ENCODE measurements around the gene CC2D2A. TPM values are rescaled to one million over a fixed set of nuclear protein-coding genes. Genes with fewer than 3 reads are reported as not detected.

CC2D2A gene
- total RNA-seq, 1 donor from 2014 or later: 33.1 TPM

- Histone ChIP-seq H3K9me3 (no peaks in the 10 kb centered on the region), H3K36me3 (no peaks in the 10 kb centered on the region), H3K27ac (peak overlapping the region; percentile 46), H3K27me3 (no peaks in the 10 kb centered on the region), H3K4me1 (peaks cover 41% of the 10 kb centered on the region), H3K4me3 (no peak overlapping the region)
- no peak for TF ChIP-seq POLR2A (IDR thresholded peaks at IDR 0.05)
- intact Hi-C loops (cut with DNase I): no loop called here
- DNase-seq (ENCODE audit: extremely low spot score in 2 of 2): no peak
Observed at GRCh38 chr4:15436513-15436912, 33.2 kb upstream of the CC2D2A start.

- H3K27me3 ChIP-seq: no peaks in the 10 kb centered on the region
- H3K27ac ChIP-seq: no peak overlapping the region
- H3K36me3 ChIP-seq: no peaks in the 10 kb centered on the region
- intact Hi-C loops (cut with DNase I): no loop called here
- no peaks in the 10 kb centered on the region for H3K9me3 ChIP-seq
- no peak overlapping the region for H3K4me3 ChIP-seq
- DNase-seq (ENCODE audit: extremely low spot score in 2 of 2): no peak
- TF ChIP-seq POLR2A (IDR thresholded peaks at IDR 0.05) (no peak), POLR2AphosphoS5 (IDR thresholded peaks at IDR 0.05; ENCODE audit: insufficient read depth in 1 of 2, low read depth in 1 of 2) (no peak), CTCF (IDR thresholded peaks at IDR 0.05) (no peak)
- H3K4me1 ChIP-seq: peaks cover 28% of the 10 kb centered on the region
Observed at GRCh38 chr4:15438939-15439524, 30.6 kb upstream of the CC2D2A start.

- Histone ChIP-seq H3K27me3 (no peaks in the 10 kb centered on the region), H3K36me3 (no peaks in the 10 kb centered on the region), H3K9me3 (no peaks in the 10 kb centered on the region), H3K27ac (no peak overlapping the region), H3K4me3 (no peak overlapping the region), H3K4me1 (no peaks in the 10 kb centered on the region)
- DNase-seq (ENCODE audit: extremely low spot score in 2 of 2): no peak
- intact Hi-C loops (cut with DNase I): no loop called here
- no peak for TF ChIP-seq POLR2AphosphoS5 (IDR thresholded peaks at IDR 0.05; ENCODE audit: insufficient read depth in 1 of 2, low read depth in 1 of 2)
- TF ChIP-seq POLR2A (IDR thresholded peaks at IDR 0.05): no peak
- TF ChIP-seq CTCF (IDR thresholded peaks at IDR 0.05): no peak
Observed at GRCh38 chr4:15443371-15444160, 26.1 kb upstream of the CC2D2A start.

GRCh38 chr4:15444276-15444675 is 25.4 kb upstream of the CC2D2A start:
- H3K27ac ChIP-seq: no peak overlapping the region
- intact Hi-C loops (cut with DNase I): no loop called here
- H3K4me3 ChIP-seq: no peak overlapping the region
- H3K36me3 ChIP-seq: no peaks in the 10 kb centered on the region
- H3K4me1 ChIP-seq: no peaks in the 10 kb centered on the region
- DNase-seq (ENCODE audit: extremely low spot score in 2 of 2): no peak
- TF ChIP-seq CTCF (IDR thresholded peaks at IDR 0.05) (no peak), POLR2AphosphoS5 (IDR thresholded peaks at IDR 0.05; ENCODE audit: insufficient read depth in 1 of 2, low read depth in 1 of 2) (no peak), POLR2A (IDR thresholded peaks at IDR 0.05) (no peak)
- H3K27me3 ChIP-seq: no peaks in the 10 kb centered on the region
- H3K9me3 ChIP-seq: no peaks in the 10 kb centered on the region

- TF ChIP-seq CTCF (IDR thresholded peaks at IDR 0.05) (no peak), POLR2AphosphoS5 (IDR thresholded peaks at IDR 0.05; ENCODE audit: insufficient read depth in 1 of 2, low read depth in 1 of 2) (peak in 1 of 2 donors; percentile 83), POLR2A (IDR thresholded peaks at IDR 0.05) (no peak)
- intact Hi-C loops (cut with DNase I): no loop called here
Observed at GRCh38 chr4:15444879-15445547, 24.7 kb upstream of the CC2D2A start.

More at GRCh38 chr4:15444879-15445547, 24.7 kb upstream of the CC2D2A start:
- no peaks in the 10 kb centered on the region for H3K36me3 ChIP-seq
- no peak for DNase-seq (ENCODE audit: extremely low spot score in 2 of 2)
- H3K27ac ChIP-seq: no peak overlapping the region
- no peaks in the 10 kb centered on the region for H3K4me1 ChIP-seq
- H3K4me3 ChIP-seq: no peak overlapping the region
- H3K27me3 ChIP-seq: no peaks in the 10 kb centered on the region
- H3K9me3 ChIP-seq: no peaks in the 10 kb centered on the region

Measured in vagina (tissue), 2 donors.